H1 (cell line): Measurements from ENCODE around the gene SNAPC2. TPM values are rescaled to one million over a fixed set of nuclear protein-coding genes. Genes with fewer than 3 reads are reported as not detected.

Experiments used
- polyA plus RNA-seq, 7 experiments: library from polyadenylated mRNA; depleted of rRNA in 3 of 7; stranded (reverse) in 5 of 7; unstranded in 2 of 7; fragments of >200 nt in 5 of 7; fragments of 200-250 nt in 2 of 7; gene quantifications; 1 replicate in 5 of 7; 2 replicates in 1 of 7; 4 replicates in 1 of 7; pipeline versions ENCODE4 v1.2.1 to v1.2.3, GENCODE V29; 2011 to 2013; ENCODE audit warnings: missing spikeins in 2 of 7, mixed read lengths in 2 of 7
- total RNA-seq: library from RNA; stranded (reverse); fragmentation: NEBNext Ultra II Directional; extraction: Animal tissue kit (Norgen Biotek cat#: 25700); gene quantifications from 2 replicates; pipeline ENCODE4 v1.2.1, GENCODE V29; 2021

SNAPC2 gene
- total and polyA plus RNA-seq, 2 of the 8 experiments (the other 6 are each of a cell fraction or from before 2014, with no cell fraction given): 18.2 to 20.3 TPM

Other genes starting within 250 kb of the SNAPC2 start
- gene MCEMP1, start 243.2 kb upstream of the SNAPC2 start, total RNA-seq: not detected in 2 replicates
- 0.13 TPM in 1 of 2 replicates, not detected in the other for gene MCEMP1, start 243.2 kb upstream of the SNAPC2 start, polyA plus RNA-seq (2011; rRNA removed)
- gene TRAPPC5, start 239.5 kb upstream of the SNAPC2 start, total RNA-seq: 99.7 and 109 TPM in 2 replicates
- gene TRAPPC5, start 239.5 kb upstream of the SNAPC2 start, polyA plus RNA-seq (2011; rRNA removed): 120 TPM in 2 replicates
- gene FCER2, start 218.2 kb upstream of the SNAPC2 start, total RNA-seq: 0.29 TPM in 1 of 2 replicates, not detected in the other
- gene FCER2, start 218.2 kb upstream of the SNAPC2 start, polyA plus RNA-seq (2011; rRNA removed): 0.67 TPM in 2 replicates
- 0.35 and 1.0 TPM in 2 replicates for gene CLEC4G, start 188.2 kb upstream of the SNAPC2 start, total RNA-seq
- gene CLEC4G, start 188.2 kb upstream of the SNAPC2 start, polyA plus RNA-seq (2011; rRNA removed): 2.9 and 3.2 TPM in 2 replicates
- gene CD209, start 172.8 kb upstream of the SNAPC2 start, total RNA-seq: 0.22 TPM in 1 of 2 replicates, not detected in the other
- 0.03 and 0.05 TPM in 2 replicates for gene CD209, start 172.8 kb upstream of the SNAPC2 start, polyA plus RNA-seq (2011; rRNA removed)
- gene CLEC4M, start 157.1 kb upstream of the SNAPC2 start, total RNA-seq: not detected in 2 replicates
- not detected in 2 replicates for gene CLEC4M, start 157.1 kb upstream of the SNAPC2 start, polyA plus RNA-seq (2011; rRNA removed)
- 10.4 and 11.0 TPM in 2 replicates for gene EVI5L, start 90.1 kb upstream of the SNAPC2 start, total RNA-seq
- gene EVI5L, start 90.1 kb upstream of the SNAPC2 start, polyA plus RNA-seq (2011; rRNA removed): 7.2 and 13.1 TPM in 2 replicates
- gene PRR36, start 45.9 kb upstream of the SNAPC2 start, total RNA-seq: 23.9 and 25.3 TPM in 2 replicates
- gene PRR36, start 45.9 kb upstream of the SNAPC2 start, polyA plus RNA-seq (2011; rRNA removed): 1.6 and 3.4 TPM in 2 replicates
- 2.9 and 3.4 TPM in 2 replicates for gene LRRC8E, start 31.8 kb upstream of the SNAPC2 start, total RNA-seq
- gene LRRC8E, start 31.8 kb upstream of the SNAPC2 start, polyA plus RNA-seq (2011; rRNA removed): 2.7 and 2.8 TPM in 2 replicates
- 38.3 and 41.5 TPM in 2 replicates for gene MAP2K7, start 16.5 kb upstream of the SNAPC2 start, total RNA-seq
- gene MAP2K7, start 16.5 kb upstream of the SNAPC2 start, polyA plus RNA-seq (2011; rRNA removed): 8.9 and 16.6 TPM in 2 replicates
- 3.7 and 4.3 TPM in 2 replicates for gene TGFBR3L, start 5.5 kb upstream of the SNAPC2 start, total RNA-seq
- gene TGFBR3L, start 5.5 kb upstream of the SNAPC2 start, polyA plus RNA-seq (2011; rRNA removed): 3.1 and 8.9 TPM in 2 replicates
- 58.0 and 64.5 TPM in 2 replicates for gene CTXN1, start 5.8 kb downstream of the SNAPC2 start, total RNA-seq
- gene CTXN1, start 5.8 kb downstream of the SNAPC2 start, polyA plus RNA-seq (2011; rRNA removed): 16.4 and 39.1 TPM in 2 replicates
- gene TIMM44, start 23.3 kb downstream of the SNAPC2 start, total RNA-seq: 123 and 131 TPM in 2 replicates
- gene TIMM44, start 23.3 kb downstream of the SNAPC2 start, polyA plus RNA-seq (2011; rRNA removed): 150 and 182 TPM in 2 replicates
- gene ELAVL1, start 85.3 kb downstream of the SNAPC2 start, total RNA-seq: 163 and 167 TPM in 2 replicates
- 56.7 and 65.2 TPM in 2 replicates for gene ELAVL1, start 85.3 kb downstream of the SNAPC2 start, polyA plus RNA-seq (2011; rRNA removed)
- gene CCL25, start 132.4 kb downstream of the SNAPC2 start, total RNA-seq: not detected in 2 replicates
- 0.46 and 0.59 TPM in 2 replicates for gene CCL25, start 132.4 kb downstream of the SNAPC2 start, polyA plus RNA-seq (2011; rRNA removed)
- 38.7 and 39.0 TPM in 2 replicates for gene FBN3, start 229.3 kb downstream of the SNAPC2 start, total RNA-seq
- 37.1 and 64.1 TPM in 2 replicates for gene FBN3, start 229.3 kb downstream of the SNAPC2 start, polyA plus RNA-seq (2011; rRNA removed)